B cell (primary cell): ENCODE measurements around the gene ST6GALNAC1.

Source experiments
- EZH2 ChIP-seq: IDR thresholded peaks from 2 replicates; pipeline ENCODE4 v1.6.1; 2012; ENCODE audit warnings: borderline replicate concordance, low read depth, mild to moderate bottlenecking, moderate library complexity, low read length; ENCODE audit not compliant: insufficient read depth, poor library complexity, severe bottlenecking
- TF ChIP-seq, protein P1 (sequence below): fragments of 200-600 bp; IDR thresholded peaks from one replicate; pipeline ENCODE4 v1.8.0; 2022; ENCODE audit warnings: antibody characterized with exemption, mild to moderate bottlenecking

DNA sequence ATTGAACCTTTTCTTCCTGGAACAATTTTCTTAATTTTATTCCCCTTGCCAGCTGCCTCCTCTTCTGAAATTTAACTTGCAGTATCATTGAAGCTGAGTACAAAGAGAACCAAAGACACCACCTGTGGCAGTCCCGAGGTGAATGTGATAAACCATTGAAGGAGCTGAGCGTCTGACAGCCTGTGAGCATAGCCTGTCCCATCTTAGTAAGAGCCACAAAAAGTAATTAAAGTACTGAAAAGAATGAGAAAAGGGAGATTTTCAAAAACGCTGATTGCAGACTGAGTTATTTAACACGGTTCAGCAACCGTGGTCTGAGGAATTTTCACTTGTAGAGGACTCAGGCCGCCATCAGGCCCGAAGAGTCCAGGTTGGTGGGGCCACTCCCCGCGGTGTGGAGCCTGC lies 27.2 kb upstream of the ST6GALNAC1 start:
- no peak for TF ChIP-seq EZH2
- TF ChIP-seq, protein P1, sequence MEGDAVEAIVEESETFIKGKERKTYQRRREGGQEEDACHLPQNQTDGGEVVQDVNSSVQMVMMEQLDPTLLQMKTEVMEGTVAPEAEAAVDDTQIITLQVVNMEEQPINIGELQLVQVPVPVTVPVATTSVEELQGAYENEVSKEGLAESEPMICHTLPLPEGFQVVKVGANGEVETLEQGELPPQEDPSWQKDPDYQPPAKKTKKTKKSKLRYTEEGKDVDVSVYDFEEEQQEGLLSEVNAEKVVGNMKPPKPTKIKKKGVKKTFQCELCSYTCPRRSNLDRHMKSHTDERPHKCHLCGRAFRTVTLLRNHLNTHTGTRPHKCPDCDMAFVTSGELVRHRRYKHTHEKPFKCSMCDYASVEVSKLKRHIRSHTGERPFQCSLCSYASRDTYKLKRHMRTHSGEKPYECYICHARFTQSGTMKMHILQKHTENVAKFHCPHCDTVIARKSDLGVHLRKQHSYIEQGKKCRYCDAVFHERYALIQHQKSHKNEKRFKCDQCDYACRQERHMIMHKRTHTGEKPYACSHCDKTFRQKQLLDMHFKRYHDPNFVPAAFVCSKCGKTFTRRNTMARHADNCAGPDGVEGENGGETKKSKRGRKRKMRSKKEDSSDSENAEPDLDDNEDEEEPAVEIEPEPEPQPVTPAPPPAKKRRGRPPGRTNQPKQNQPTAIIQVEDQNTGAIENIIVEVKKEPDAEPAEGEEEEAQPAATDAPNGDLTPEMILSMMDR, result no peak
